Cardiac fibroblast (primary cell): ENCODE measurements around the gene NKIRAS1.
"Not testable (repeated sequence)": the region's sequence is repeated elsewhere in the genome, so short reads cannot be mapped to it uniquely, and the experiment has no call there.

Source experiments
- DNase-seq, 2 donors: peaks; one replicate each; pipeline versions ENCODE4 v3.0.0 to v3.0.0-alpha.2; 2010; ENCODE audit warnings: low read depth in 2 of 2
- H3K4me3 ChIP-seq, 2 donors: replicated peaks in 1 of 2; 1 replicate in 1 of 2; 2 replicates in 1 of 2; pipeline ENCODE4 v1.5.1; 2011; ENCODE audit warnings: low read depth in 2 of 2, low read length in 2 of 2, mild to moderate bottlenecking in 2 of 2, moderate library complexity in 1 of 2
- TF ChIP-seq, protein P1 (sequence below): IDR thresholded peaks from one replicate; pipeline ENCODE4 v1.5.1; 2011; ENCODE audit warnings: low read depth, mild to moderate bottlenecking, low read length, inconsistent platforms

The NKIRAS1 gene

DNA sequence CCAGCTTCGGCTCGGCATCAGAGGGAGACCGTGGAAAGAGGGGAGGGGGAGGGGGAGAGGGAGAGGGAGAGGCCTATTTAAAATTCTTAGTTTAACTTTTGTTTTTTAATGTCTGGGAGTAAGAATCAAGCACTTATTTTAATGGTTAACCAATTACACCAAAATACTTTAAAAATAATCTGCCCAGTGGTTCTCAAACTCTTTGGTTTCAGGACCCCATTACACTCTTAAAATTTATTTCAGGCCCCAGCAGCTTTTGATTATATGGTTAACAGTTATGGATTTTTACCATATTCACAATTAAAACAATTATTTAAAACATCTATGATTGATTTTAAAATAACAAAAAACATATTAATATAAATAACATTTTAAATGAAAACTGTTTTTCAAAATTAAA is 44.5 kb downstream of the NKIRAS1 start:
- TF ChIP-seq, protein P1, sequence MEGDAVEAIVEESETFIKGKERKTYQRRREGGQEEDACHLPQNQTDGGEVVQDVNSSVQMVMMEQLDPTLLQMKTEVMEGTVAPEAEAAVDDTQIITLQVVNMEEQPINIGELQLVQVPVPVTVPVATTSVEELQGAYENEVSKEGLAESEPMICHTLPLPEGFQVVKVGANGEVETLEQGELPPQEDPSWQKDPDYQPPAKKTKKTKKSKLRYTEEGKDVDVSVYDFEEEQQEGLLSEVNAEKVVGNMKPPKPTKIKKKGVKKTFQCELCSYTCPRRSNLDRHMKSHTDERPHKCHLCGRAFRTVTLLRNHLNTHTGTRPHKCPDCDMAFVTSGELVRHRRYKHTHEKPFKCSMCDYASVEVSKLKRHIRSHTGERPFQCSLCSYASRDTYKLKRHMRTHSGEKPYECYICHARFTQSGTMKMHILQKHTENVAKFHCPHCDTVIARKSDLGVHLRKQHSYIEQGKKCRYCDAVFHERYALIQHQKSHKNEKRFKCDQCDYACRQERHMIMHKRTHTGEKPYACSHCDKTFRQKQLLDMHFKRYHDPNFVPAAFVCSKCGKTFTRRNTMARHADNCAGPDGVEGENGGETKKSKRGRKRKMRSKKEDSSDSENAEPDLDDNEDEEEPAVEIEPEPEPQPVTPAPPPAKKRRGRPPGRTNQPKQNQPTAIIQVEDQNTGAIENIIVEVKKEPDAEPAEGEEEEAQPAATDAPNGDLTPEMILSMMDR, result no peak
- no peak for DNase-seq
- no peak overlapping the region for H3K4me3 ChIP-seq

DNA sequence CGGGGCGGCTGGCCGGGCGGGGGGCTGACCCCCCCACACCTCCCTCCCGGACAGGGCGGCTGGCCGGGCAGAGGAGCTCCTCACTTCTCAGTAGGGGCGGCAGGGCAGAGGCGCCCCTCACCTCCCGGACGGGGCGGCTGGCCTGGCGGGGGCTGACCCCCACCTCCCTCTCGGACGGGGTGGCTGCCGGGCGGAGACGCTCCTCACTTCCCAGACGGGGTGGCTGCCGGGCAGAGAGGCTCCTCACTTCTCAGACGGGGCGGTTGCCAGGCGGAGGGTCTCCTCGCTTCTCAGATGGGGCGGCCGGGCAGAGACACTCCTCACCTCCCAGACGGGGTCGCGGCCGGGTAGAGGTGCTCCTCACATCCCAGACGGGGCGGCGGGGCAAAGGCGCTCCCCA is 45.4 kb downstream of the NKIRAS1 start:
- not testable (repeated sequence) for H3K4me3 ChIP-seq, DNase-seq

- not testable (repeated sequence) for H3K4me3 ChIP-seq
Measured at GRCh38 chr3:23870663-23871043, 46.1 kb downstream of the NKIRAS1 start.

DNA sequence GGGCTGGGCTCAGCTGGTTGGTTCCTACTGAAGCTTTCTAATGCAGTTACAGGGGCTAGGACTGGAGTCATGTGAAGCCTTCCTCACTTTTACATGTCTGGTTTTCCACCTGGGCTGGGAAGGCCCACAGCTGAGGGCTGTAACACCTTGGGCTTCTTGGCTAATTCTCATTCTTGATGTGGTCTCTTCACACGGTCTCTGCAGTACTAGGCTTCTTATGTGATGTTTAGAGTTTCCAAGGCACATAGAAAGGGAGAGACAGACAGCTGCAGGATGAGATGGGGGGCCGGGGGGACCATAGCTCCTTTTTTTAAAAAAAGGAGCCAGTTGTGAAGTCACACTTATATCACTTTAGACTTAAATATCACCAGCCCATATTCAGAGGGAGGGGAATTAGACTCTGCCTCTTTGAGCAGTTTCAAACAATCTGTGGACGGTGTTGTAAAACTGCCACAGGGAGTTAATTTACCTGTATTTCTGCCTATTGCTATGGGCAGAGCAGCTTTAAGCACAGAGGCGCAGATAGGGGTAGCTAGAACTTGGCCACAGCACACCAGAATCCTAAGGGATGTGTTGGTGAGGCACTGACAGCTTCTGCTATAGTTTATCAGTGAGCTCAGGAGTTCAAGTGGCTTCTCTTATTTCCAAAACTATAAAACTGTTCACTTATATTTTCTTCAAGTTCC is 46.7 kb downstream of the NKIRAS1 start:
- no peak overlapping the region for H3K4me3 ChIP-seq
- peak in 1 of 2 donors; percentile 29 for DNase-seq
- TF ChIP-seq, protein P1, result no peak

More at GRCh38 chr3:23870663-23871043, 46.1 kb downstream of the NKIRAS1 start:
- DNase-seq, result not testable (repeated sequence)

GRCh38 chr3:23867838-23868237 is 49.0 kb downstream of the NKIRAS1 start:
- H3K4me3 ChIP-seq, result no peak overlapping the region
- no peak for DNase-seq
- TF ChIP-seq, protein P1, result no peak

GRCh38 chr3:23867400-23867799 is 49.4 kb downstream of the NKIRAS1 start:
- H3K4me3 ChIP-seq, result no peak overlapping the region
- TF ChIP-seq, protein P1, result no peak
- DNase-seq, result no peak

- DNase-seq, result peak; percentile 39 to 71
- TF ChIP-seq, protein P1, result no peak
- H3K4me3 ChIP-seq, result no peak overlapping the region
Measured at GRCh38 chr3:23865595-23866396, 51.0 kb downstream of the NKIRAS1 start.
